Measurements from ENCODE around the gene CCDC92B. TPM values are rescaled to one million over a fixed set of nuclear protein-coding genes. Genes with fewer than 3 reads are reported as not detected.
"Not testable (repeated sequence)": the region's sequence is repeated elsewhere in the genome, so short reads cannot be mapped to it uniquely, and the experiment has no call there.

CCDC92B gene
- total RNA-seq, 1 experiment from 2014 or later: 0.09 TPM

DNA sequence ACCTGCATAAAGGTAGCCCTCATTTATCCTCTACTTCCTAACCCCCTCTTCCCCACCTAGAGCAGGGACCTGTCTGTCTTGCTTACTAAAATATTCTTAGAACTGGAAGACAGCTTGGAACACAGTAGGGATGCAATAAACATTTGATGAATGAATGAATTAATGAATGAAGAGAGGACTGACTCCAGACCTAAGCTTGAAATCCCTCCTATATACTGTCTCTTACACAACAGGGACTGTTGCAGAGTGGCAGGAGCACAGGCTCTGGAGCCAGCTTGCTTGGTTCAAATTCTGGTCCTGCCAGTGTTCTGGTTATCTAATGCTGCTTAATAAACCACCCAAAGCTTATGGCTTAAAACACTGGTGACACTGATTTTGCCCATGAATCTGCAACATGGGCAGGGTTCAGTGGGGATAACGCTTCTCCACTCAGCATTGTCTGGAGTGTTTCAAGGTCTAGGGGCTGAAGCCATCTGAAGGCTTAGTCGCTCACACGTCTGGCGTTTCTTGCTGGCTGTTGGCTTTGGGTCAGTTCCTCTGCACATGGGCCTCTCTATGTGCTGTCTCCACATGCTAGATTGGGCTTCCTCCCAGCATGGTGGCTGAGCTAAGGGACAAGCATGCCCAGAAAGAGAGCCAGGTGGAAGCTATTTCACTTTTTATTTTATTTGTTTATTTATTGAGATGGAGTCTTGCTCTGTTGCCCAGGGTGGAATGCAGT, 34.0 kb upstream of the CCDC92B start:
- DNase-seq (ENCODE audit: low spot score): no peak
- H3K27ac ChIP-seq (ENCODE audit: low read depth, low read length, poor library complexity, severe bottlenecking): no peak overlapping the region
- intact Hi-C loops (cut with micrococcal nuclease; ENCODE audit: unreplicated experiment): no loop called here
- no peaks in the 10 kb centered on the region for H3K36me3 ChIP-seq (ENCODE audit: insufficient read depth, low read length, poor library complexity, severe bottlenecking)
- TF ChIP-seq CTCF (conservative IDR thresholded peaks at IDR 0.05; ENCODE audit: low read depth, low read length) (no peak), EZH2 (IDR thresholded peaks at IDR 0.05; ENCODE audit: borderline replicate concordance, low read depth, low read length, poor library complexity, severe bottlenecking) (no peak)
- peaks cover 5% of the 10 kb centered on the region for H3K27me3 ChIP-seq (replicated peaks; ENCODE audit: insufficient read depth, low read depth, low read length, poor library complexity)
- no peak overlapping the region for H3K4me3 ChIP-seq (ENCODE audit: low read depth, low read length, poor library complexity, severe bottlenecking)
- CTCF ChIA-PET: interaction anchor here (0.6 kb wide), 1 partner anchor 98 kb away, joined by 6 read pairs; no protein-coding TSS in a partner anchor
- H3K9me3 ChIP-seq (ENCODE audit: low read depth, low read length, poor library complexity, severe bottlenecking): no peaks in the 10 kb centered on the region
- no peaks in the 10 kb centered on the region for H3K4me1 ChIP-seq (ENCODE audit: insufficient read depth, low read length, poor library complexity, severe bottlenecking)
- POLR2A ChIA-PET (ENCODE audit: low non-redundant PET): interaction anchor here (0.6 kb wide), 1 partner anchor 169 kb away, joined by 4 read pairs; no protein-coding TSS in a partner anchor
- no TSS peak for BruUV-seq (replicated peaks)

- H3K4me3 ChIP-seq (ENCODE audit: low read depth, low read length, poor library complexity, severe bottlenecking): no peak overlapping the region
- no peaks in the 10 kb centered on the region for H3K9me3 ChIP-seq (ENCODE audit: low read depth, low read length, poor library complexity, severe bottlenecking)
- intact Hi-C loops (cut with micrococcal nuclease; ENCODE audit: unreplicated experiment): no loop called here
- TF ChIP-seq CTCF (conservative IDR thresholded peaks at IDR 0.05; ENCODE audit: low read depth, low read length): no peak
- TF ChIP-seq EZH2 (IDR thresholded peaks at IDR 0.05; ENCODE audit: borderline replicate concordance, low read depth, low read length, poor library complexity, severe bottlenecking): no peak
- no peak overlapping the region for H3K27ac ChIP-seq (ENCODE audit: low read depth, low read length, poor library complexity, severe bottlenecking)
- H3K27me3 ChIP-seq (replicated peaks; ENCODE audit: insufficient read depth, low read depth, low read length, poor library complexity): peaks cover 13% of the 10 kb centered on the region
- no peaks in the 10 kb centered on the region for H3K4me1 ChIP-seq (ENCODE audit: insufficient read depth, low read length, poor library complexity, severe bottlenecking)
- POLR2A ChIA-PET (ENCODE audit: low non-redundant PET): no interaction called here
- CTCF ChIA-PET: no interaction called here
- no peak for DNase-seq (ENCODE audit: low spot score)
- BruUV-seq (replicated peaks): no TSS peak
- H3K36me3 ChIP-seq (ENCODE audit: insufficient read depth, low read length, poor library complexity, severe bottlenecking): no peaks in the 10 kb centered on the region
Observed at GRCh38 chr17:2782055-2782454, 32.6 kb upstream of the CCDC92B start.

- H3K27ac ChIP-seq (ENCODE audit: low read depth, low read length, poor library complexity, severe bottlenecking); BruUV-seq (replicated peaks); POLR2A ChIA-PET (ENCODE audit: low non-redundant PET); H3K4me3 ChIP-seq (ENCODE audit: low read depth, low read length, poor library complexity, severe bottlenecking); H3K36me3 ChIP-seq (ENCODE audit: insufficient read depth, low read length, poor library complexity, severe bottlenecking); H3K9me3 ChIP-seq (ENCODE audit: low read depth, low read length, poor library complexity, severe bottlenecking); CTCF ChIA-PET; DNase-seq (ENCODE audit: low spot score); H3K4me1 ChIP-seq (ENCODE audit: insufficient read depth, low read length, poor library complexity, severe bottlenecking); intact Hi-C loops (cut with micrococcal nuclease; ENCODE audit: unreplicated experiment): not testable (repeated sequence)
- H3K27me3 ChIP-seq (replicated peaks; ENCODE audit: insufficient read depth, low read depth, low read length, poor library complexity): peaks cover 18% of the 10 kb centered on the region
Observed at GRCh38 chr17:2781598-2781997, 32.1 kb upstream of the CCDC92B start.

- no peaks in the 10 kb centered on the region for H3K4me1 ChIP-seq (ENCODE audit: insufficient read depth, low read length, poor library complexity, severe bottlenecking)
- no peak overlapping the region for H3K27ac ChIP-seq (ENCODE audit: low read depth, low read length, poor library complexity, severe bottlenecking)
- no peak overlapping the region for H3K4me3 ChIP-seq (ENCODE audit: low read depth, low read length, poor library complexity, severe bottlenecking)
- H3K36me3 ChIP-seq (ENCODE audit: insufficient read depth, low read length, poor library complexity, severe bottlenecking): no peaks in the 10 kb centered on the region
- POLR2A ChIA-PET (ENCODE audit: low non-redundant PET): no interaction called here
- TF ChIP-seq EZH2 (IDR thresholded peaks at IDR 0.05; ENCODE audit: borderline replicate concordance, low read depth, low read length, poor library complexity, severe bottlenecking) (no peak), CTCF (conservative IDR thresholded peaks at IDR 0.05; ENCODE audit: low read depth, low read length) (no peak)
- no peaks in the 10 kb centered on the region for H3K9me3 ChIP-seq (ENCODE audit: low read depth, low read length, poor library complexity, severe bottlenecking)
- intact Hi-C loops (cut with micrococcal nuclease; ENCODE audit: unreplicated experiment): no loop called here
- H3K27me3 ChIP-seq (replicated peaks; ENCODE audit: insufficient read depth, low read depth, low read length, poor library complexity): peaks cover 22% of the 10 kb centered on the region
- no peak for DNase-seq (ENCODE audit: low spot score)
- no TSS peak for BruUV-seq (replicated peaks)
- CTCF ChIA-PET: no interaction called here
Observed at GRCh38 chr17:2780931-2781454, 31.5 kb upstream of the CCDC92B start.
